Osteoblast (primary cell): ENCODE measurements around the gene SEPHS2. TPM values are rescaled to one million over a fixed set of nuclear protein-coding genes. Genes with fewer than 3 reads are reported as not detected.
A peak's percentile ranks its signal among the peaks of the same experiment; 100 is the strongest.

ENCODE experiments used
- DNase-seq: peaks from one replicate; pipeline ENCODE4 v3.0.0; 2011; ENCODE audit warnings: low spot score, mixed read lengths; ENCODE audit not compliant: insufficient read length; ENCODE audit errors: missing footprints
- H2AFZ ChIP-seq: 2 replicates; pipeline ENCODE4 v1.6.0; 2011; ENCODE audit warnings: mild to moderate bottlenecking, low read length
- H3K27ac ChIP-seq: 2 replicates; pipeline ENCODE4 v1.5.1; 2011; ENCODE audit warnings: mild to moderate bottlenecking, low read depth, low read length, moderate library complexity
- H3K27me3 ChIP-seq: 2 replicates; pipeline ENCODE4 v1.6.0; 2012; ENCODE audit warnings: mild to moderate bottlenecking, control low read depth, inconsistent platforms, low read length, moderate library complexity; ENCODE audit not compliant: insufficient read depth
- H3K36me3 ChIP-seq: 2 replicates; pipeline ENCODE4 v1.5.1; 2011; ENCODE audit warnings: mild to moderate bottlenecking, low read length, control low read depth, moderate library complexity; ENCODE audit not compliant: insufficient read depth
- H3K4me1 ChIP-seq: 2 replicates; pipeline ENCODE4 v1.5.1; 2011; ENCODE audit warnings: mild to moderate bottlenecking, low read length, control low read depth, moderate library complexity; ENCODE audit not compliant: insufficient read depth
- H3K4me2 ChIP-seq: 2 replicates; pipeline ENCODE4 v1.6.0; 2011; ENCODE audit warnings: mild to moderate bottlenecking, low read length; ENCODE audit not compliant: insufficient read depth
- H3K4me3 ChIP-seq: fragments of 200-600 bp; sonication (generic); 3 replicates; pipeline ENCODE4 v1.5.1; 2012; ENCODE audit warnings: mild to moderate bottlenecking, low read length, inconsistent platforms; ENCODE audit not compliant: insufficient read depth
- H3K79me2 ChIP-seq: 2 replicates; pipeline ENCODE4 v1.6.0; 2012; ENCODE audit warnings: mild to moderate bottlenecking, low read length, control low read depth, inconsistent platforms; ENCODE audit not compliant: insufficient read depth
- H3K9me3 ChIP-seq: 2 replicates; pipeline ENCODE4 v1.5.1; 2011; ENCODE audit warnings: low read depth, low read length, control low read depth
- H4K20me1 ChIP-seq: 2 replicates; pipeline ENCODE4 v1.6.0; 2012; ENCODE audit warnings: mild to moderate bottlenecking, low read length, control low read depth; ENCODE audit not compliant: insufficient read depth
- CTCF ChIP-seq: IDR thresholded peaks from 2 replicates; pipeline ENCODE4 v1.5.1; 2011; ENCODE audit warnings: mild to moderate bottlenecking, low read depth, low read length, moderate library complexity; ENCODE audit errors: extremely low read depth
- total RNA-seq: library from RNA; depleted of rRNA; stranded (reverse); fragments of >200 nt; gene quantifications from 2 replicates; pipeline ENCODE4 v1.2.3, GENCODE V29; 2012

SEPHS2 gene
- total RNA-seq, 1 donor: 20.3 TPM

GRCh38 chr16:30437511-30438046 is 8.1 kb downstream of the SEPHS2 start:
- Histone ChIP-seq H3K4me1 (no peaks in the 10 kb centered on the region), H3K27me3 (no peaks in the 10 kb centered on the region), H4K20me1 (no peaks in the 10 kb centered on the region)

GRCh38 chr16:30434852-30435251 is 10.8 kb downstream of the SEPHS2 start:
- no peak overlapping the region for H2AFZ ChIP-seq
- DNase-seq: no peak
- TF ChIP-seq CTCF: no peak

More at GRCh38 chr16:30437511-30438046, 8.1 kb downstream of the SEPHS2 start:
- Histone ChIP-seq H3K9me3 (no peaks in the 10 kb centered on the region), H3K4me2 (no peak overlapping the region), H3K27ac (no peak overlapping the region), H3K4me3 (no peak overlapping the region), H2AFZ (no peak overlapping the region), H3K79me2 (no peaks in the 10 kb centered on the region), H3K36me3 (no peaks in the 10 kb centered on the region)
- TF ChIP-seq CTCF: no peak
- DNase-seq: no peak

GRCh38 chr16:30430428-30430970 is 15.2 kb downstream of the SEPHS2 start:
- H3K36me3 ChIP-seq: no peaks in the 10 kb centered on the region
- peaks cover 20% of the 10 kb centered on the region for H3K4me1 ChIP-seq
- no peaks in the 10 kb centered on the region for H3K9me3 ChIP-seq
- H2AFZ ChIP-seq: peak overlapping the region; percentile 97
- DNase-seq: peak; percentile 81
- no peak for TF ChIP-seq CTCF
- H3K27ac ChIP-seq: peak overlapping the region; percentile 58
- H4K20me1 ChIP-seq: no peaks in the 10 kb centered on the region
- peaks cover 23% of the 10 kb centered on the region for H3K79me2 ChIP-seq
- no peaks in the 10 kb centered on the region for H3K27me3 ChIP-seq
- H3K4me3 ChIP-seq: peak overlapping the region; percentile 88
- peak overlapping the region; percentile 99 for H3K4me2 ChIP-seq

More at GRCh38 chr16:30434852-30435251, 10.8 kb downstream of the SEPHS2 start:
- Histone ChIP-seq H3K4me3 (no peak overlapping the region), H3K9me3 (no peaks in the 10 kb centered on the region), H3K4me1 (peaks cover 7% of the 10 kb centered on the region), H3K4me2 (no peak overlapping the region), H3K27me3 (no peaks in the 10 kb centered on the region), H4K20me1 (no peaks in the 10 kb centered on the region), H3K36me3 (no peaks in the 10 kb centered on the region), H3K27ac (no peak overlapping the region), H3K79me2 (no peaks in the 10 kb centered on the region)

GRCh38 chr16:30429678-30430427 is 15.8 kb downstream of the SEPHS2 start, which contains the start of gene DCTPP1:
TSS of gene DCTPP1 (minus strand) at chr16:30430030. CDS start at chr16:30429980, 50 bp downstream.
- Histone ChIP-seq H4K20me1 (no peaks in the 10 kb centered on the region), H2AFZ (peak within 1 kb of the TSS; percentile 97), H3K9me3 (no peaks in the 10 kb centered on the region), H3K27me3 (no peaks in the 10 kb centered on the region), H3K4me3 (peak within 1 kb of the TSS; percentile 88), H3K4me1 (peaks cover 20% of the 10 kb centered on the region), H3K4me2 (peak within 1 kb of the TSS; percentile 99), H3K27ac (peak within 1 kb of the TSS; percentile 58), H3K79me2 (peaks cover 23% of the 10 kb centered on the region), H3K36me3 (no peaks in the 10 kb centered on the region)
- peak; percentile 99 for DNase-seq
- peak; percentile 82 for TF ChIP-seq CTCF
